Natural killer cell (primary cell): ENCODE data around the gene MAGEB17. TPM values are rescaled to one million over a fixed set of nuclear protein-coding genes. Genes with fewer than 3 reads are reported as not detected.

Source experiments
- ATAC-seq, 3 donors: fragments of 150-1000 bp in 2 of 3; fragments of 200-7000 bp in 1 of 3; cut with Tn5 transposase; 1 replicate in 1 of 3; 2 replicates in 2 of 3; pipeline ENCODE4 v1.10.0; 2021; ENCODE audit warnings: mild to moderate bottlenecking in 2 of 3, moderate library complexity in 2 of 3
- DNase-seq, 2 donors: peaks; one replicate each; pipeline versions ENCODE4 v3.0.0 to v3.0.0-alpha.2; 2013 to 2021; ENCODE audit warnings: mixed read lengths in 1 of 2
- H3K27ac ChIP-seq: one replicate; pipeline ENCODE4 v1.5.1; 2013; ENCODE audit warnings: mild to moderate bottlenecking, low read length
- H3K27me3 ChIP-seq: one replicate; pipeline ENCODE4 v1.6.1; 2013; ENCODE audit warnings: low read length; ENCODE audit not compliant: control insufficient read depth, insufficient read depth
- H3K36me3 ChIP-seq: one replicate; pipeline ENCODE4 v1.6.1; 2013; ENCODE audit warnings: low read length; ENCODE audit not compliant: control insufficient read depth, insufficient read depth
- H3K4me1 ChIP-seq: one replicate; pipeline ENCODE4 v1.6.1; 2013; ENCODE audit warnings: low read length; ENCODE audit not compliant: control insufficient read depth, insufficient read depth
- H3K4me3 ChIP-seq: one replicate; pipeline ENCODE4 v1.5.1; 2013; ENCODE audit warnings: low read length
- H3K9me3 ChIP-seq: one replicate; pipeline ENCODE4 v1.6.1; 2013; ENCODE audit warnings: low read length; ENCODE audit not compliant: control insufficient read depth, insufficient read depth
- H3K27ac Mint-ChIP-seq, 2 donors: one replicate each; pipeline ENCODE4 v1.8.0; 2022; ENCODE audit warnings: mild to moderate bottlenecking in 2 of 2, mixed read lengths in 2 of 2, moderate library complexity in 1 of 2
- H3K27me3 Mint-ChIP-seq, 2 donors: one replicate each; pipeline ENCODE4 v1.8.0; 2022; ENCODE audit warnings: low read depth in 2 of 2, mixed read lengths in 2 of 2
- H3K36me3 Mint-ChIP-seq: one replicate; pipeline ENCODE4 v1.8.0; 2022; ENCODE audit warnings: mixed read lengths
- H3K4me1 Mint-ChIP-seq, 2 donors: one replicate each; pipeline ENCODE4 v1.8.0; 2022; ENCODE audit warnings: mixed read lengths in 2 of 2
- H3K4me3 Mint-ChIP-seq: one replicate; pipeline ENCODE4 v1.8.0; 2022; ENCODE audit warnings: mild to moderate bottlenecking, moderate library complexity, mixed read lengths
- H3K9me3 Mint-ChIP-seq, 2 donors: one replicate each; pipeline ENCODE4 v1.8.0; 2022; ENCODE audit warnings: mixed read lengths in 2 of 2
- WGBS: methylation state at CpG from one replicate; pipeline ENCODE4 v1.1.7; 2013; ENCODE audit warnings: missing lambda C conversion rate; ENCODE audit not compliant: insufficient coverage; 5-methylcytosine and 5-hydroxymethylcytosine counted together
- intact Hi-C: fragments of 100-400 bp; cut with micrococcal nuclease; formaldehyde crosslinking; loops from one replicate; pipeline ENCODE4 v1.14.2; 2022
- total RNA-seq, 4 donors: library from RNA; stranded (reverse); fragments of 120-200 nt in 1 of 4; gene quantifications; one replicate each; pipeline versions ENCODE4 v1.2.3 to v1.2.4, GENCODE V29; 2013 to 2022
- TF ChIP-seq, protein P1 (sequence below): fragments of 200-600 bp; IDR thresholded peaks from one replicate; pipeline ENCODE4 v1.8.0; 2022; ENCODE audit warnings: antibody characterized with exemption

The MAGEB17 gene
- not detected for total RNA-seq
- not detected for total RNA-seq (2013)

GRCh38 chrX:16167181-16167580, at the start of gene MAGEB17:
Gene MAGEB17 (plus strand): TSS chrX:16167481. CDS start chrX:16170383, 2,902 bp downstream.
- Mint-ChIP-seq H3K4me1 (no peaks in the 10 kb centered on the region), H3K27me3 (peaks cover 6 to 37% of the 10 kb centered on the region in 2 donors), H3K9me3 (no peaks in the 10 kb centered on the region), H3K36me3 (no peaks in the 10 kb centered on the region), H3K27ac (no peak within 1 kb of the TSS), H3K4me3 (no peak within 1 kb of the TSS)
- Histone ChIP-seq H3K27me3 (no peaks in the 10 kb centered on the region), H3K27ac (no peak within 1 kb of the TSS), H3K4me3 (no peak within 1 kb of the TSS), H3K36me3 (no peaks in the 10 kb centered on the region), H3K4me1 (no peaks in the 10 kb centered on the region), H3K9me3 (no peaks in the 10 kb centered on the region)
- DNase-seq: no peak
- WGBS: 96% methylated on average over 2 of the region's 5 CpGs
- intact Hi-C loops: no loop called here
- ATAC-seq: no peak
- TF ChIP-seq, protein P1, sequence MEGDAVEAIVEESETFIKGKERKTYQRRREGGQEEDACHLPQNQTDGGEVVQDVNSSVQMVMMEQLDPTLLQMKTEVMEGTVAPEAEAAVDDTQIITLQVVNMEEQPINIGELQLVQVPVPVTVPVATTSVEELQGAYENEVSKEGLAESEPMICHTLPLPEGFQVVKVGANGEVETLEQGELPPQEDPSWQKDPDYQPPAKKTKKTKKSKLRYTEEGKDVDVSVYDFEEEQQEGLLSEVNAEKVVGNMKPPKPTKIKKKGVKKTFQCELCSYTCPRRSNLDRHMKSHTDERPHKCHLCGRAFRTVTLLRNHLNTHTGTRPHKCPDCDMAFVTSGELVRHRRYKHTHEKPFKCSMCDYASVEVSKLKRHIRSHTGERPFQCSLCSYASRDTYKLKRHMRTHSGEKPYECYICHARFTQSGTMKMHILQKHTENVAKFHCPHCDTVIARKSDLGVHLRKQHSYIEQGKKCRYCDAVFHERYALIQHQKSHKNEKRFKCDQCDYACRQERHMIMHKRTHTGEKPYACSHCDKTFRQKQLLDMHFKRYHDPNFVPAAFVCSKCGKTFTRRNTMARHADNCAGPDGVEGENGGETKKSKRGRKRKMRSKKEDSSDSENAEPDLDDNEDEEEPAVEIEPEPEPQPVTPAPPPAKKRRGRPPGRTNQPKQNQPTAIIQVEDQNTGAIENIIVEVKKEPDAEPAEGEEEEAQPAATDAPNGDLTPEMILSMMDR: no peak

- Mint-ChIP-seq H3K9me3 (no peaks in the 10 kb centered on the region), H3K4me1 (peaks cover 5% of the 10 kb centered on the region in 2 donors), H3K36me3 (no peaks in the 10 kb centered on the region), H3K27me3 (peaks cover 8 to 45% of the 10 kb centered on the region in 2 donors), H3K27ac (no peak overlapping the region), H3K4me3 (no peak overlapping the region)
- ATAC-seq: no peak
- Histone ChIP-seq H3K27me3 (no peaks in the 10 kb centered on the region), H3K9me3 (no peaks in the 10 kb centered on the region), H3K4me3 (no peak overlapping the region), H3K4me1 (no peaks in the 10 kb centered on the region), H3K36me3 (no peaks in the 10 kb centered on the region), H3K27ac (no peak overlapping the region)
- intact Hi-C loops: loop anchor here (10.0 kb wide), 1 partner anchor 325 kb away; no protein-coding TSS in a partner anchor
- no peak for DNase-seq
- WGBS: 13% methylated on average over 5 of the region's 5 CpGs
- TF ChIP-seq, protein P1: no peak
These were observed 47.7 kb upstream of the MAGEB17 start for GRCh38 chrX:16119353-16120220.

- Mint-ChIP-seq H3K27ac (no peak overlapping the region), H3K36me3 (no peaks in the 10 kb centered on the region), H3K4me3 (no peak overlapping the region), H3K27me3 (peaks cover 8 to 40% of the 10 kb centered on the region in 2 donors), H3K4me1 (peaks cover 5% of the 10 kb centered on the region in 2 donors), H3K9me3 (no peaks in the 10 kb centered on the region)
- H3K4me1 ChIP-seq: no peaks in the 10 kb centered on the region
- H3K9me3 ChIP-seq: no peaks in the 10 kb centered on the region
- WGBS: 97% methylated on average over 3 of the region's 3 CpGs
- no peaks in the 10 kb centered on the region for H3K27me3 ChIP-seq
- no peak overlapping the region for H3K4me3 ChIP-seq
- intact Hi-C loops: loop anchor here (10.0 kb wide), 1 partner anchor 324 kb away; no protein-coding TSS in a partner anchor
- H3K27ac ChIP-seq: no peak overlapping the region
- DNase-seq: no peak
- ATAC-seq: no peak
- no peaks in the 10 kb centered on the region for H3K36me3 ChIP-seq
- TF ChIP-seq, protein P1: no peak
These were observed 46.9 kb upstream of the MAGEB17 start for GRCh38 chrX:16120431-16120830.
